Psoas muscle (tissue), 8 donors: ENCODE results near the gene ICAM1. TPM values are rescaled to one million over a fixed set of nuclear protein-coding genes. Genes with fewer than 3 reads are reported as not detected.

Experiments
- ATAC-seq, 4 donors: fragments of 200-7000 bp; cut with Tn5 transposase; one replicate each; pipeline ENCODE4 v1.9.1; 2020; ENCODE audit warnings: moderate library complexity in 3 of 4, mild to moderate bottlenecking in 2 of 4
- DNase-seq, 2 donors: peaks; one replicate each; pipeline ENCODE4 v3.0.0-alpha.2; 2020
- H3K27ac ChIP-seq: fragments of 200-600 bp; one replicate; pipeline ENCODE4 v1.8.0; 2022
- H3K27me3 ChIP-seq, 3 donors: fragments of 200-600 bp in 1 of 3; one replicate each; pipeline versions ENCODE4 v1.6.1 to v1.8.0; 2013 to 2022; ENCODE audit warnings: low read length in 2 of 3, mild to moderate bottlenecking in 2 of 3, moderate library complexity in 1 of 3; ENCODE audit not compliant: insufficient read depth in 3 of 3
- H3K36me3 ChIP-seq, 2 donors: fragments of 200-600 bp in 1 of 2; one replicate each; pipeline versions ENCODE4 v1.6.1 to v1.8.0; 2013 to 2022; ENCODE audit warnings: low read depth in 1 of 2, mild to moderate bottlenecking in 1 of 2, moderate library complexity in 1 of 2; ENCODE audit not compliant: insufficient read depth in 1 of 2
- H3K4me1 ChIP-seq: fragments of 200-600 bp; one replicate; pipeline ENCODE4 v1.8.0; 2022
- H3K4me3 ChIP-seq: fragments of 200-600 bp; one replicate; pipeline ENCODE4 v1.8.0; 2022; ENCODE audit warnings: mild to moderate bottlenecking
- H3K9me3 ChIP-seq: fragments of 200-600 bp; one replicate; pipeline ENCODE4 v1.8.0; 2022
- whole genome bisulfite sequencing, 3 donors: extraction: QIAGEN DNeasy Blood & Tissue Kit; methylation state at CpG; one replicate each; pipeline versions ENCODE4 v1.1.6 to v1.1.7; 2013; 5-methylcytosine and 5-hydroxymethylcytosine counted together
- intact Hi-C, 2 donors: fragments of 100-400 bp; cut with DNase I; formaldehyde crosslinking; loops; one replicate each; pipeline versions ENCODE4 v1.11.0 to v1.14.2; 2022
- polyA plus RNA-seq, 3 donors: library from polyadenylated mRNA; stranded (reverse); fragments of 200-250 nt; gene quantifications; one replicate each; pipeline ENCODE4 v1.2.3, GENCODE V29; 2013
- total RNA-seq, 4 donors: library from RNA; stranded (reverse); fragmentation: NEBNext Ultra II Directional in 2 of 4; extraction: Animal tissue kit (Norgen Biotek cat#: 25700) in 2 of 4; gene quantifications; one replicate each; pipeline versions ENCODE4 v1.2.1 to v1.2.4, GENCODE V29; 2021 to 2023
- TF ChIP-seq, protein P1 (sequence below): fragments of 200-600 bp; IDR thresholded peaks from one replicate; pipeline ENCODE4 v1.8.0; 2022; ENCODE audit warnings: antibody characterized with exemption
- donor health status: healthy with polysubstance abuse.
- donor health status: DM: no; HTN: no; CAD: no; lungs with moderate emphysema.
- donor health status: Bipolar disorder and iron deficiency.
- donor health status: healthy.
- donor health status: DM: yes; HTN: yes; CAD: no.
- donor health status: DM: no; HTN: no; CAD: no.
- donor health status: DM: no; HTN: no; CAD: no.
- donor health status: DM: yes; HTN: yes; CAD: no.

ICAM1 gene
- total and polyA plus RNA-seq, 7 donors: 2.7 to 8.0 (median 6.5) TPM

DNA sequence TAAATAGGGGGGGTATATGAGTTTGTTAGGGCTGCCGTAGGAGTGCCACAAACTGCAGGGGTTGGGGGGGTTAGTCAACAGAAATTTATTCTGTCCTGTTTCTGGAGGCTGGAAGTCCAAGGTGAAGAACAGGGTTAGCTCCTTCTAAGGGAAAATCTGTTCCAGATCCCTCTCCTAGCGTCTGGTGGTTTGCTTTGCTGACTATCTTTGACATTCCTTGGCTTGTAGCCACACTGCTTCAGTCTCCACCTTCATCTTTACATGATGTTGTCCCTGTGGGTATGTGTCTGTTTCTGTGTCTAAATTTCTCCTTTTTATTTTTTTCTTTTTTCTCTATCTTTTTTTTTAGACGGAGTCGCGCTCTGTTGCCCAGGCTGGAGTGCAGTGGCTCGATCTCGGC lies 8.1 kb upstream of the ICAM1 start:
- 72 to 76% (median 76%) methylated on average over 7 of the region's 7 CpGs for whole genome bisulfite sequencing, 3 donors
- no peaks in the 10 kb centered on the region for H3K4me1 ChIP-seq
- DNase-seq (no peak), ATAC-seq (no peak)
- H3K27me3 ChIP-seq: no peaks in the 10 kb centered on the region
- no peaks in the 10 kb centered on the region for H3K9me3 ChIP-seq
- H3K36me3 ChIP-seq: peaks cover 0 to 22% of the 10 kb centered on the region in 2 donors
- intact Hi-C loops: no loop called here
- no peak overlapping the region for H3K27ac ChIP-seq
- no peak overlapping the region for H3K4me3 ChIP-seq
- TF ChIP-seq, protein P1, sequence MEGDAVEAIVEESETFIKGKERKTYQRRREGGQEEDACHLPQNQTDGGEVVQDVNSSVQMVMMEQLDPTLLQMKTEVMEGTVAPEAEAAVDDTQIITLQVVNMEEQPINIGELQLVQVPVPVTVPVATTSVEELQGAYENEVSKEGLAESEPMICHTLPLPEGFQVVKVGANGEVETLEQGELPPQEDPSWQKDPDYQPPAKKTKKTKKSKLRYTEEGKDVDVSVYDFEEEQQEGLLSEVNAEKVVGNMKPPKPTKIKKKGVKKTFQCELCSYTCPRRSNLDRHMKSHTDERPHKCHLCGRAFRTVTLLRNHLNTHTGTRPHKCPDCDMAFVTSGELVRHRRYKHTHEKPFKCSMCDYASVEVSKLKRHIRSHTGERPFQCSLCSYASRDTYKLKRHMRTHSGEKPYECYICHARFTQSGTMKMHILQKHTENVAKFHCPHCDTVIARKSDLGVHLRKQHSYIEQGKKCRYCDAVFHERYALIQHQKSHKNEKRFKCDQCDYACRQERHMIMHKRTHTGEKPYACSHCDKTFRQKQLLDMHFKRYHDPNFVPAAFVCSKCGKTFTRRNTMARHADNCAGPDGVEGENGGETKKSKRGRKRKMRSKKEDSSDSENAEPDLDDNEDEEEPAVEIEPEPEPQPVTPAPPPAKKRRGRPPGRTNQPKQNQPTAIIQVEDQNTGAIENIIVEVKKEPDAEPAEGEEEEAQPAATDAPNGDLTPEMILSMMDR: no peak

DNA sequence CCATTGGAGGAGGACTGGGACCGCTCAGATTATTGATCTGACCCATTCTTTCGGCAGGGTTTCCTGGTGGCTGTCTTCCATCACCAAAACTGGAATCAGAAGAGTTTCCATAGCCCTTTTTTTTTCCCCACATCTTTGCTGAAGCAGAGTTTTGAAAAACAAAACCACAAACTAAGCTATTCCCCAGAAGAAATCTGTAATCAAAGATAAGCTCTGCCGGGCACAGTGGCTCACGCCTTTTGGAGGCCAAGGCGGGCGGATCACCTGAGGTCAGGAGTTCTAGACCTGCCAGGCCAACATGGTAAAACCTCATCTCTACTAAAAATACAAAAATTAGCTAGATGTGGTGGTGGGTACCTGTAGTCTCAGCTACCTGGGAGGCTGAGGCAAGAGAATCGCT lies 4.2 kb upstream of the ICAM1 start:
- no peaks in the 10 kb centered on the region for H3K36me3 ChIP-seq
- no peak overlapping the region for H3K4me3 ChIP-seq
- ATAC-seq: no peak
- H3K27ac ChIP-seq: no peak overlapping the region
- no peaks in the 10 kb centered on the region for H3K9me3 ChIP-seq
- DNase-seq: no peak
- intact Hi-C loops: no loop called here
- H3K27me3 ChIP-seq: peaks cover 0 to 22% (median 1%) of the 10 kb centered on the region in 3 donors
- H3K4me1 ChIP-seq: peaks cover 16% of the 10 kb centered on the region
- WGBS, 3 donors: 85 to 87% (median 85%) methylated on average over 7 of the region's 7 CpGs
- TF ChIP-seq, protein P1: no peak

DNA sequence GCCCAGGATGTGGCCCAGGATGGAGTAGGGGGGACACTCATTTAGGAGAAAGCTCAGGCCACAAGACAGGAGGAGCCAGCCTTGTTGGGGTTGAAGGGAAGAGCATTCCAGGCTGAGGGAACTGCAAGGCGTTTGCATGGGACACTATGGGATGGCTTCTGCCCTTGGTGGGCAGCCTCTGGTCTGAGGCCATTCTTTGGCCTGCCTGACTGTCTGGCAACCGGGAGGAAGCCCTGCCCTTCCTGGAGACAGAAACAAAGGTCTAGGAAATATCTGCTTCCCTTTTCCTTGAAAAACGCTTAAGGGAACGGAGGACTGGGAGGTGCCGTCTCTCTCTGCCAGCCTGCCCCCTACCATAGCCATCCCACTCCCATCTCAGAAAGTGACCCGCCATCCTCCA lies 2.8 kb upstream of the ICAM1 start:
- intact Hi-C loops: loop anchor here in 1 of 2 donors (2.0 kb wide), 1 partner anchor 121 kb away; no protein-coding TSS in a partner anchor
- H3K27ac ChIP-seq: peak overlapping the region; percentile 60
- no peaks in the 10 kb centered on the region for H3K36me3 ChIP-seq
- no peaks in the 10 kb centered on the region for H3K9me3 ChIP-seq
- DNase-seq (no peak), ATAC-seq (no peak)
- peaks cover 0 to 22% (median 1%) of the 10 kb centered on the region in 3 donors for H3K27me3 ChIP-seq
- no peak overlapping the region for H3K4me3 ChIP-seq
- H3K4me1 ChIP-seq: peaks cover 16% of the 10 kb centered on the region
- TF ChIP-seq, protein P1: no peak
- 52 to 70% (median 63%) methylated on average over 5 to 6 of the region's 6 CpGs for WGBS, 3 donors

DNA sequence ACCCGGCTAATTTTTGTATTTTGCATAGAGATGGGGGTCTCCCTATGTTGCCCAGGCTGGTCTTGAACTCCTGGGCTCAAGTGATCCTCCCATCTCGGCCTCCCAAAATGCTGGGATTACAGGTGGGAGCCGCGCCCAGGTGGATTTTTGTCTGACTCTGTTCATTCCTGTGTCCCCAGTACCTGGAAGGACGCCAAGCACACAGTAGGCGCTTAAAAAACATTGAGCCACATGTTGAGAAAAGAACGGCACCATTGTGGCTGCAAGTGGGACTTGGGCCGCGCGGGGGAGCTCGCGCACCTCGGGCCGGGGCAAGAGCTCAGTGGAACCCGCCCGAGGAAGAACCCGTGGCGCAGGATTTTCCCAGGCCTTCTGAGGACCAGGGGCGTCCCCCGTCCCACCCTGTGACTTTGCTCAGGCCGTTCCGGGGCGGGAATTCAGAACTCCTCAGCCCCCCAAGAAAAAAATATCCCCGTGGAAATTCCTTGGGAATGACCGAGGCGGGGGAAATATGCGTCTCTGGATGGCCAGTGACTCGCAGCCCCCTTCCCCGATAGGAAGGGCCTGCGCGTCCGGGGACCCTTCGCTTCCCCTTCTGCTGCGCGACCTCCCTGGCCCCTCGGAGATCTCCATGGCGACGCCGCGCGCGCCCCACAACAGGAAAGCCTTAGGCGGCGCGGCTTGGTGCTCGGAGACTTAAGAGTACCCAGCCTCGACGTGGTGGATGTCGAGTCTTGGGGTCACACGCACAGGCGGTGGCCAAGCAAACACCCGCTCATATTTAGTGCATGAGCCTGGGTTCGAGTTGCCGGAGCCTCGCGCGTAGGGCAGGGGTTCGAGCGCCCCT lies 1.4 kb upstream of the ICAM1 start:
- peak overlapping the region; percentile 72 for H3K27ac ChIP-seq

More for the DNA sequence above, 1.4 kb upstream of the ICAM1 start:
- WGBS, 3 donors: 4 to 6% (median 6%) methylated on average over 51 to 59 of the region's 59 CpGs
- H3K4me3 ChIP-seq: peak overlapping the region; percentile 66
- DNase-seq (peak; percentile 86 to 90), ATAC-seq (peak; percentile 75 to 89 (median 82))
- no peaks in the 10 kb centered on the region for H3K9me3 ChIP-seq
- TF ChIP-seq, protein P1: peak; percentile 90
- intact Hi-C loops: loop anchor here (1.0 to 5.0 kb wide), 3 partner anchors 63 to 121 kb away; partner anchors contain the start of gene RAVER1 (in 1 of the 2)
- peaks cover 16% of the 10 kb centered on the region for H3K4me1 ChIP-seq
- H3K36me3 ChIP-seq: no peaks in the 10 kb centered on the region
- peaks cover 0 to 22% (median 1%) of the 10 kb centered on the region in 3 donors for H3K27me3 ChIP-seq
